ENCODE results near the gene FOXK2. TPM values are rescaled to one million over a fixed set of nuclear protein-coding genes. Genes with fewer than 3 reads are reported as not detected.

Gene FOXK2
- total and polyA plus RNA-seq, 2 of the 8 experiments (the other 6 are each of a cell fraction or from before 2014, with no cell fraction given): 34.7 to 64.9 TPM

DNA sequence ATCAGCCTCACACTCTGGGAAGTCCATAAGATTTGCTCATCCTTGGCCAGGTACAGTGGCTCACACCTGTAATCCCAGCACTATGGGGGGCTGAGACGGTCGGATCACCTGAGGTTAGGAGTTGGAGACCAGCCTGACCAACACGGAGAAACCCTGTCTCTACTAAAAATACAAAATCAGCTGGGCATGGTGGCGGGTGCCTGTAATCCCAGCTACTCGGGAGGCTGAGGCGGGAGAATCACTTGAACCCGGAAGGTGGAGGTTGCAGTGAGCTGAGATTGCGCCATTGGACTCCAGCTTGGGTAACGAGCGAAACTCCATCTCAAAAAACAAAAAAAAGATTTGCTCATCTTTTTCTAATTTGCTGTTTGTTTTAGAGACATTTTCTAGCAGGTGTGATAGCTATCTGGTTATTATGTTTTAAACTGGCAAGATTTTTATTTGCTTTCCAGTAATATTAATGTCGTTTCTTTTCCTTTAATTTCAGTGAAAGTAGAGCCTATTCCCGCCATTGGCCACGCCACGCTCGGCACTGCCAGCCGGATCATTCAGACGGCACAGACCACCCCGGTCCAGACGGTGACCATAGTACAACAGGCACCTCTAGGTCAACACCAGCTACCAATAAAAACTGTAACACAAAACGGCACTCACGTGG is 67.2 kb downstream of the FOXK2 start (continued):
- TF ChIP-seq, protein P1, sequence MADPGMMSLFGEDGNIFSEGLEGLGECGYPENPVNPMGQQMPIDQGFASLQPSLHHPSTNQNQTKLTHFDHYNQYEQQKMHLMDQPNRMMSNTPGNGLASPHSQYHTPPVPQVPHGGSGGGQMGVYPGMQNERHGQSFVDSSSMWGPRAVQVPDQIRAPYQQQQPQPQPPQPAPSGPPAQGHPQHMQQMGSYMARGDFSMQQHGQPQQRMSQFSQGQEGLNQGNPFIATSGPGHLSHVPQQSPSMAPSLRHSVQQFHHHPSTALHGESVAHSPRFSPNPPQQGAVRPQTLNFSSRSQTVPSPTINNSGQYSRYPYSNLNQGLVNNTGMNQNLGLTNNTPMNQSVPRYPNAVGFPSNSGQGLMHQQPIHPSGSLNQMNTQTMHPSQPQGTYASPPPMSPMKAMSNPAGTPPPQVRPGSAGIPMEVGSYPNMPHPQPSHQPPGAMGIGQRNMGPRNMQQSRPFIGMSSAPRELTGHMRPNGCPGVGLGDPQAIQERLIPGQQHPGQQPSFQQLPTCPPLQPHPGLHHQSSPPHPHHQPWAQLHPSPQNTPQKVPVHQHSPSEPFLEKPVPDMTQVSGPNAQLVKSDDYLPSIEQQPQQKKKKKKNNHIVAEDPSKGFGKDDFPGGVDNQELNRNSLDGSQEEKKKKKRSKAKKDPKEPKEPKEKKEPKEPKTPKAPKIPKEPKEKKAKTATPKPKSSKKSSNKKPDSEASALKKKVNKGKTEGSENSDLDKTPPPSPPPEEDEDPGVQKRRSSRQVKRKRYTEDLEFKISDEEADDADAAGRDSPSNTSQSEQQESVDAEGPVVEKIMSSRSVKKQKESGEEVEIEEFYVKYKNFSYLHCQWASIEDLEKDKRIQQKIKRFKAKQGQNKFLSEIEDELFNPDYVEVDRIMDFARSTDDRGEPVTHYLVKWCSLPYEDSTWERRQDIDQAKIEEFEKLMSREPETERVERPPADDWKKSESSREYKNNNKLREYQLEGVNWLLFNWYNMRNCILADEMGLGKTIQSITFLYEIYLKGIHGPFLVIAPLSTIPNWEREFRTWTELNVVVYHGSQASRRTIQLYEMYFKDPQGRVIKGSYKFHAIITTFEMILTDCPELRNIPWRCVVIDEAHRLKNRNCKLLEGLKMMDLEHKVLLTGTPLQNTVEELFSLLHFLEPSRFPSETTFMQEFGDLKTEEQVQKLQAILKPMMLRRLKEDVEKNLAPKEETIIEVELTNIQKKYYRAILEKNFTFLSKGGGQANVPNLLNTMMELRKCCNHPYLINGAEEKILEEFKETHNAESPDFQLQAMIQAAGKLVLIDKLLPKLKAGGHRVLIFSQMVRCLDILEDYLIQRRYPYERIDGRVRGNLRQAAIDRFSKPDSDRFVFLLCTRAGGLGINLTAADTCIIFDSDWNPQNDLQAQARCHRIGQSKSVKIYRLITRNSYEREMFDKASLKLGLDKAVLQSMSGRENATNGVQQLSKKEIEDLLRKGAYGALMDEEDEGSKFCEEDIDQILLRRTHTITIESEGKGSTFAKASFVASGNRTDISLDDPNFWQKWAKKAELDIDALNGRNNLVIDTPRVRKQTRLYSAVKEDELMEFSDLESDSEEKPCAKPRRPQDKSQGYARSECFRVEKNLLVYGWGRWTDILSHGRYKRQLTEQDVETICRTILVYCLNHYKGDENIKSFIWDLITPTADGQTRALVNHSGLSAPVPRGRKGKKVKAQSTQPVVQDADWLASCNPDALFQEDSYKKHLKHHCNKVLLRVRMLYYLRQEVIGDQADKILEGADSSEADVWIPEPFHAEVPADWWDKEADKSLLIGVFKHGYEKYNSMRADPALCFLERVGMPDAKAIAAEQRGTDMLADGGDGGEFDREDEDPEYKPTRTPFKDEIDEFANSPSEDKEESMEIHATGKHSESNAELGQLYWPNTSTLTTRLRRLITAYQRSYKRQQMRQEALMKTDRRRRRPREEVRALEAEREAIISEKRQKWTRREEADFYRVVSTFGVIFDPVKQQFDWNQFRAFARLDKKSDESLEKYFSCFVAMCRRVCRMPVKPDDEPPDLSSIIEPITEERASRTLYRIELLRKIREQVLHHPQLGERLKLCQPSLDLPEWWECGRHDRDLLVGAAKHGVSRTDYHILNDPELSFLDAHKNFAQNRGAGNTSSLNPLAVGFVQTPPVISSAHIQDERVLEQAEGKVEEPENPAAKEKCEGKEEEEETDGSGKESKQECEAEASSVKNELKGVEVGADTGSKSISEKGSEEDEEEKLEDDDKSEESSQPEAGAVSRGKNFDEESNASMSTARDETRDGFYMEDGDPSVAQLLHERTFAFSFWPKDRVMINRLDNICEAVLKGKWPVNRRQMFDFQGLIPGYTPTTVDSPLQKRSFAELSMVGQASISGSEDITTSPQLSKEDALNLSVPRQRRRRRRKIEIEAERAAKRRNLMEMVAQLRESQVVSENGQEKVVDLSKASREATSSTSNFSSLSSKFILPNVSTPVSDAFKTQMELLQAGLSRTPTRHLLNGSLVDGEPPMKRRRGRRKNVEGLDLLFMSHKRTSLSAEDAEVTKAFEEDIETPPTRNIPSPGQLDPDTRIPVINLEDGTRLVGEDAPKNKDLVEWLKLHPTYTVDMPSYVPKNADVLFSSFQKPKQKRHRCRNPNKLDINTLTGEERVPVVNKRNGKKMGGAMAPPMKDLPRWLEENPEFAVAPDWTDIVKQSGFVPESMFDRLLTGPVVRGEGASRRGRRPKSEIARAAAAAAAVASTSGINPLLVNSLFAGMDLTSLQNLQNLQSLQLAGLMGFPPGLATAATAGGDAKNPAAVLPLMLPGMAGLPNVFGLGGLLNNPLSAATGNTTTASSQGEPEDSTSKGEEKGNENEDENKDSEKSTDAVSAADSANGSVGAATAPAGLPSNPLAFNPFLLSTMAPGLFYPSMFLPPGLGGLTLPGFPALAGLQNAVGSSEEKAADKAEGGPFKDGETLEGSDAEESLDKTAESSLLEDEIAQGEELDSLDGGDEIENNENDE (IDR thresholded peaks at IDR 0.05; ENCODE audit: insufficient replicate concordance, low read length): no peak
- TF ChIP-seq TAF7 (optimal IDR thresholded peaks at IDR 0.05; ENCODE audit: borderline replicate concordance, low read depth, low read length) (no peak), CBX8 (IDR thresholded peaks at IDR 0.05; ENCODE audit: borderline replicate concordance, low read depth, low read length) (no peak), CHD1 (IDR thresholded peaks at IDR 0.05; ENCODE audit: low read depth, low read length) (no peak)
